ENCODE measurements around the gene NOS1AP. TPM values are rescaled to one million over a fixed set of nuclear protein-coding genes. Genes with fewer than 3 reads are reported as not detected.

NOS1AP gene
- total RNA-seq, 1 donor: under 0.01 TPM

DNA sequence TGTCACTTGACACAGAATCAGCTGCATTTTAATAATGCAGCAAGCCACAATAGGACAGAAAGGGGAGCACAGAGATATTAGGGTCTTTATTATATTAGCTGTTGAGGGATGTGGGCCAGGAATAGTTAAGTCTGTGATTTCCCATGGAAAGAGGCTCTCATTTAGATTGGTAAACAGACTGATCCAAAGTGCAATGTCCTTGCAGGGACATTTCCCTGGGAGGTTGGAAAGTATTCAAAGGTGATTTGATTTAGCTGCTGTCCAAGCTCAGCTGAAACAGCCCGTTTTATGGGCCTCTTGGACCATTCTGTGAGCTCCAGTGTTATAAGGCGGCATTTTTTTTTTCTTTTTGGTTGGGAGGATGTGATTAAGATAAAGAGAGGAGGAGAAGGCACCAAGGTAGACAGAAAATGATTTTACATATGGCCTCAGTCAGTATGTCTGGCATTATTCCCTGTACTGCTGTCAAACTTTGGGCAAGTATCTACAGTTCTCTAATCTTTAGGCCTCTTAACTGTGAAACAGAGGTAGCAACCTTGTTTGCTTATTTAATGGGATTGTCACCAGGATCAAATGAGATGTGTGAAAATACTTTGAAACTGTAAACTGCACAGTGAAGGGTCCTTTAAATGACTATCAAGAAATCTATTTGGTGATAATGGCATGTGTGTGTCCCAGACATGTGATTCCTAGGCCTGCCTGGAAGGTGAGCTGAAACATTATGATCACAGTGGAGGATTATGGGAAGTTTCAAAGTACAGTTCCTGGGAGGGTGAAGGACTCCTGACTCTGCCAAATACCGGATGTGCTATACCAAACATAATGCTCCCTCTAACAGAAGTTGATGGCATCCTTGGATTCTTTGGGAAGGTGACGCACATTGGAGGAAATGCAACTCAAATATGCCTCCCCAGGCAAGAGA, 62.2 kb downstream of the NOS1AP start:
- H3K4me1 ChIP-seq (ENCODE audit: insufficient read depth, low read length): no peaks in the 10 kb centered on the region

DNA sequence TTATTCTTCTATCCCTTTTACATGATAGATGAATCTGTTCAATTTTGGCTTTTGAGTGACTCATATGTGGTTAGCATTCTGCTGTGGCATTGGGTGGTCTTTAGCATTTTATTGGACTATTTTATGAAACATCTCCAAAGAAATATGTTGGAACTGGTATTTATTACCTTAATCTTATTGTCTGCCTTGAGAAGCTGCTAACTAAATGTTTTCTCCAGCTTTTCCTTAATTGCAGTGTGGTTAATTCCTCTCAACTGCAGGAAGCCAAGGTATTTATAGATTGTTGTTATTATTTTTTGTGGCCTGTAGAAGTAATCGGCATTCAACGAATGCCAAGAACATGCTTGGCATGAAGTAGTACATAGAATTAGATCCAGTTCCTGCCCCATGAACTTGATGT, 64.1 kb downstream of the NOS1AP start:
- H3K27me3 ChIP-seq (ENCODE audit: insufficient read depth, low read length): peaks cover 11% of the 10 kb centered on the region
- no peaks in the 10 kb centered on the region for H3K9me3 ChIP-seq (ENCODE audit: low read depth, low read length)
- no peak overlapping the region for H3K4me3 ChIP-seq (ENCODE audit: low read length)
- no peaks in the 10 kb centered on the region for H3K4me1 ChIP-seq (ENCODE audit: insufficient read depth, low read length)

More for the DNA sequence above, 62.2 kb downstream of the NOS1AP start:
- no peak overlapping the region for H3K4me3 ChIP-seq (ENCODE audit: low read length)
- no peaks in the 10 kb centered on the region for H3K9me3 ChIP-seq (ENCODE audit: low read depth, low read length)
- H3K27me3 ChIP-seq (ENCODE audit: insufficient read depth, low read length): peaks cover 11% of the 10 kb centered on the region

DNA sequence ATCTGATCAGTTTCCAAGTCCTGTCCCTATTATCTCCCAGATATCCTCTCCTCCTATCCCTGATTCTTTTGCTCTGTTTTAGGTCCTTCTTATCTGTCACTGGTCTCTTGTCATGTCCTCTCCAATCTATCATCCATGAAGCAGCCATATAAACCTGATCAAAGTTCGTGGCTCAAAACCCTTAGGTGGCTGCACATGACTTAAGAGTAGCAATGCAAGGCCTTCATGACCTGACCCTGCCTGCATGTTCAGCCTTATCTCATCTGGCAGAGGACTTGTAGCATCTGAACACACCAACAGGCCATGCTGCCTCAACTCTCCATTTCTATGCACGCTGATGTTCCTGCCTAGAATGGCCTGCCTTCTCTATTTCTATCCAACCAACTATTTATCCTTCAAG, 65.2 kb downstream of the NOS1AP start:
- Histone ChIP-seq H3K9me3 (ENCODE audit: low read depth, low read length) (no peaks in the 10 kb centered on the region), H3K4me3 (ENCODE audit: low read length) (no peak overlapping the region), H3K4me1 (ENCODE audit: insufficient read depth, low read length) (no peaks in the 10 kb centered on the region), H3K27me3 (ENCODE audit: insufficient read depth, low read length) (peaks cover 11% of the 10 kb centered on the region)

DNA sequence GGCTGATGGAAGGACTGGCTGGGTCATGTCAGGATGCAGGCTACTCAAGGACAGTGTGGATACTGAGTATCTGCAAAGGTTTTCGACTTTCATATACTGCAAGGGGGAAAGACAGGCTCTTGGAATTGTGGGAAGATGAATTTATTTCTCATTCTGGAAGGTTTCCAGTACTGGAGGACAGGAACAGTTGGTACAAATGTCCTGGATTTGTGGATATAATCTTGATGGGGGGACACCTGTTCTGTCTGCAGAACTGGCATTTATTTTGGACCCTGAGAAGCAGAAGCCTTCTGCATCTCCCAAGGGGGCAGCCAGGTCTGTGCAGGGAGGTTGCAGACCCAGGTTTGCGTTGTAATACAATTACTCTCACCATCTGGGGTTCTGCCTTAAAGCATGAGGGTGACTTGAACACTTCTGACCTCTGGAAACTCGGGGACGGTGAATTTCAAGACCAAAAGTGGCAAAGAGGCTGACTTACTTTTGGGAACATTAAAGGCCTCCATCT, 65.8 kb downstream of the NOS1AP start:
- Histone ChIP-seq H3K4me1 (ENCODE audit: insufficient read depth, low read length) (no peaks in the 10 kb centered on the region), H3K4me3 (ENCODE audit: low read length) (no peak overlapping the region), H3K9me3 (ENCODE audit: low read depth, low read length) (no peaks in the 10 kb centered on the region), H3K27me3 (ENCODE audit: insufficient read depth, low read length) (peaks cover 11% of the 10 kb centered on the region)

DNA sequence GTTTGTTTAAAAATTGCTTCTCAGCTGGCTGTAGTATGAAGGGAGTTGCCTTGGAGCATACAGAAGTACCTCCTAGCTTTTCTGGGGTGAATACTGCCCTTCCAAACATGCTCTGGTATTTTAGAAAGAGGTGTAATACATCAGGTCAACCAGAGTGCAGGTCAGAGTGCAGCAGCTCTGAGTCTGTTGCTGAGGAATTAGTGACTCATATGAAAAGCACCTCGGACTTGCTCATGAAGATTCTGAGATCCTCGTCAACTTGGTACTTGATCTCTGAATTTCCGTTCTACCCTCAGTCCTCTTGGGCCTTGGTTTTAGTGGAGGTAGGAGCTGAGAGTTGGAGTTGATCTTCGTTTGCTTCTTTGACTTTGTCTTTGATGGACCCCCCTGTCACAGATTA, 67.3 kb downstream of the NOS1AP start:
- Histone ChIP-seq H3K9me3 (ENCODE audit: low read depth, low read length) (no peaks in the 10 kb centered on the region), H3K27me3 (ENCODE audit: insufficient read depth, low read length) (peaks cover 10% of the 10 kb centered on the region), H3K4me1 (ENCODE audit: insufficient read depth, low read length) (no peaks in the 10 kb centered on the region), H3K4me3 (ENCODE audit: low read length) (no peak overlapping the region)

DNA sequence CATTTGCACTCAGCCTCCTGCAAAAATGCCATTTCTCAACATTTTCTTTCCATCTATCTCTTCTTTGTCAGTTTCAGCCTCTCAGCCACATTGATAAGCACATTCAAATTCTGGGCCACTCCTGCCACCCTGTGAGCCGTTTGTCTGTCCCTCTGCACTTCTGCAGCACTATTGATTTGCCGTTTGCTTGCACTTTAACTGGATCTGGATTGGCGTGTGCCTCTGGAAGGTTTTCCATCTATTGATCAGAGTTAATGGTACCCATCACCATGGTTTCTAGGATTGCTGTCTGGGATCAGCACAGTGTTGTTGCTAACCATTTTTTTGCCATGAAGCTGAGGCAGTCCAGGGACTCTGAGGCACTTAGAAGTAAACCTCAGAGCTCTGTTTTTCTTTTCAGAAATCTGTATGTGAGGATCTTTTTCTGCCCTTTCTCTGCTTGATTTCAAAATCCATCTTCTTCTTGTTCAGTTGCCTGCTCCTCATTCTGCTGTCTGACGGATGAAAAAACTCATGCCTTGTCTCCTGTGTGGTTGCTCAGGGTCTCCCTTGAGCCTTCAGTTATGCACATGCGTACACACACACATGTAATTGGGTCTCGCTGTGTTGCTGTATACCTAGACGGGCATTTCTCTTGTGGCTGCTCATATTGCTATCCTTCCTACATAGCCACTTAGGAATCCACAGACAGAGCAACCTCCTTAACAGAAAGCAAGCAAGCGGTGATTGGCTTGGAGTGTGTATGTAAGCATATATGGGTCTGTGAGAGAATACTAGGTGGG, 67.9 kb downstream of the NOS1AP start:
- Histone ChIP-seq H3K4me3 (ENCODE audit: low read length) (no peak overlapping the region), H3K4me1 (ENCODE audit: insufficient read depth, low read length) (no peaks in the 10 kb centered on the region), H3K27me3 (ENCODE audit: insufficient read depth, low read length) (peaks cover 4% of the 10 kb centered on the region), H3K9me3 (ENCODE audit: low read depth, low read length) (no peaks in the 10 kb centered on the region)

DNA sequence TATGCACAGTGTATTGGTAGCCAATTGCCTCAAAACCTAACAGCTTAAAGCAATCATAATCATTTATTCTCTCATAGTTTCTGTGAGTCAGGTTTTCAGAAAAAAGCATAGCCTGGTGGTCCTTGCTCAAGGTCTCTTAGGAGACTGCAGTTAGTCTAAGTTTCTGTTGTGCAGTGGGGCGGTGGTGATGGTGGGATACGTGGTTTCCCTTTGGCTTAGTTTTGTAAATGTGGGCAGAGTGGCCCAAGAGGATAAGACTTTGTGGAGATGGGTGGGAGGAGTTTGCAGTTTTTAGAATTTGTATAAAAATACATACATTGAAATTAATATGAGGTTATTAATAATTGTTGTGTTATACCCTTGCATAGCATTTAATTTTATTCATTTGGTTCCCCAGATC, 68.6 kb downstream of the NOS1AP start:
- Histone ChIP-seq H3K4me3 (ENCODE audit: low read length) (no peak overlapping the region), H3K4me1 (ENCODE audit: insufficient read depth, low read length) (no peaks in the 10 kb centered on the region), H3K9me3 (ENCODE audit: low read depth, low read length) (no peaks in the 10 kb centered on the region), H3K27me3 (ENCODE audit: insufficient read depth, low read length) (peaks cover 2% of the 10 kb centered on the region)

DNA sequence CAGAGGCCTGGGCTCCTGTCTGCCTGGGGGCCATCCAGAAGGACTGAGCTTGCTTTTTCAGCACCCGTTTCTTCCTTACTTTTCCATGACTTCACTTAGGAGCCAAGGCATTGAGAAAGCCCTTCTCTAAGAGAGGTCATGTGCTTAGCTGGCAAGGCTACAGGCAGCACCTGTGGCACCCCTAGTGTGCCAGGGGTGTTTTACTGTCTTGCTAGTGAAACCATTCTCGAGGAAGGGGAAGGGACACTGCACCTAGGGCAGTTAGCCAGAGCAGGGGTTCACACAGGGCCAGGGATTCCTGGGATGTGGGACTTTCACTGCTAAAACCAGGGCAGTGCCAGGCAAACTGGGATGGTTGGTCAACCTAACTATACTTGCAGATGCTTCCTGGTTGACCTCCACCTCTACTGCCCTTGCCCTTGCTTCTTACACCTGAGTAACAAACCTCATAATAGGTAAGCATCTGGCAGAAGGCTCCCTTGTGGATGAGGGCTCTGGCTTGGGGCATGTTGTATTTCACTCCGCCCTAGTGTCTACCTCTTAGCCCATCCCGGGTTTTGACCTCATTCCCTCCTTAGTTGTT, 69.2 kb downstream of the NOS1AP start:
- peaks cover 2% of the 10 kb centered on the region for H3K27me3 ChIP-seq (ENCODE audit: insufficient read depth, low read length)
- no peaks in the 10 kb centered on the region for H3K4me1 ChIP-seq (ENCODE audit: insufficient read depth, low read length)
- H3K9me3 ChIP-seq (ENCODE audit: low read depth, low read length): no peaks in the 10 kb centered on the region
- H3K4me3 ChIP-seq (ENCODE audit: low read length): no peak overlapping the region

DNA sequence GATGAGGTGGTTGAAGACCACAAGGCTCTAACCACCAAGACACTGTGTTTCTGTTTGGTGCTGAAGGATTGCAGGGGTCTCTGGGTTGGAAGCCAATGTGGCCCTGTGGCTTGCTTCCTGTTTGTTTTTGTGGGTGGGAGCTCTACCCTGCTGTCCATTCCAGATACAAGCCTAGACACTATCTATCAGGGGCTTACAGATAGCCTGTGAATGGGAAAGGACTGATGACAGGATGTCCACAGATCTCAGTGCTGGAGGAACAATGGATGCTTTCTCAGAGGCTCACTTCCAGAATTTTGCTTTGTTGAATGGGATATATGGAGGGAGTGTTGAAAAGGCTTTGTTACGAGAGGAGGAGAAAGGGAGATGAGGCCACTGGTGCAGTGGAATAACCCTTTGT, 69.7 kb downstream of the NOS1AP start:
- Histone ChIP-seq H3K9me3 (ENCODE audit: low read depth, low read length) (no peaks in the 10 kb centered on the region), H3K4me3 (ENCODE audit: low read length) (no peak overlapping the region), H3K27me3 (ENCODE audit: insufficient read depth, low read length) (peaks cover 2% of the 10 kb centered on the region), H3K4me1 (ENCODE audit: insufficient read depth, low read length) (no peaks in the 10 kb centered on the region)

DNA sequence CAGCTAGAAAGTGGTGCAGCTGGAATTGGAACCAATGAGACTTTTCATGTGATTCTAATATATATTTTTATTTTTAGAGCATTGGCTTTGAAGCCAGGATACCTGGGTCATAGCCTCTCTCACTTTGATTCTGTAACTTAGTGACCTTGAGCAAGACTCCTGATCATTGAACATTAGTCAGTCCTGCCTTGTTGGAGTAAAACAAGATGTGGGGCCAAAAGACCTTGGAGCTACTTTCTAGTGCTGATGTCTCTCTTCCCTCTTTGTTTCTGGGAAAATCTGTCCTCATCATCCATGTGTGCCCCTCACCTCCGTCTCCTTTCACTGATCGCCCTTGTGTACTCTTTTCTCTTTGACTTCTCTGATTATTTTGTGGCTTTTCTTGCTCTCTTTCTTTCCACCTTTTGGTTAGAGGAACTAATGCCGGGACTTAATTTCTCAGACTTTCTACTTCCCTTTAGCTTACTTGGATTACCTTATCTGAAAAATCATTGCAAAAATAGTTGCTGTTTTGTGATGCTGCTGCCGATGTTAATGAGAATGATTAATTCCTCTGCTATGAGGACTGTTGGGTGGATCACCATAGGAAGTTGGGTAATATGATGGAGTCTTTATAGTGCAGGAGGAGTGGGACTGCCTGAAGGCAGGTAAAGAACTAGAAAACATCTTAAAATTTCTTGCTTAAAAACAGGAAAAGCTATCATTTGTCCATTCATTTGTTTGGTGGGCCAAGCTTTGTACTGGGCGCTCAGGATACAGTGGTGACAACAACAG, 72.0 kb downstream of the NOS1AP start:
- no peak overlapping the region for H3K4me3 ChIP-seq (ENCODE audit: low read length)
- no peaks in the 10 kb centered on the region for H3K4me1 ChIP-seq (ENCODE audit: insufficient read depth, low read length)
- H3K27me3 ChIP-seq (ENCODE audit: insufficient read depth, low read length): peaks cover 2% of the 10 kb centered on the region
- H3K9me3 ChIP-seq (ENCODE audit: low read depth, low read length): no peaks in the 10 kb centered on the region

DNA sequence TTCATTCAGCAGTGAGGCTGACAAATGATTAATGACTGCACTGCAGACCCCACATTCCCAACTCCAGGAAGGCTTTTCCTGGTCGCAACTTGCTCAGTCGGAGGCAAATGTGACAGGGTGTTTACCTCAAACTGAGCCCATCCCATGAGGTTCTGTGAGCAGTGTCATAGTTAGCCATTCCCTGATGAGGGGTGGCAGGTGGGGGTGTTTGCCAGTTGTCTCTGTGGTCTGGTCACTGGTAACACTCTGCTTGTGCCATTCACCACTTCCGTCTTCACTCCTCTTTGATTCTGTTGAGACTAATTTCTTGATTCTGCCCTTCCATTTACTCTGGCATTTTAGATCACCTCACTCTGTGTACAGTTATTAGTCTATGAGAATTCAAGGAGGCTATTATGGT, 73.5 kb downstream of the NOS1AP start:
- peaks cover 2% of the 10 kb centered on the region for H3K27me3 ChIP-seq (ENCODE audit: insufficient read depth, low read length)
- no peak overlapping the region for H3K4me3 ChIP-seq (ENCODE audit: low read length)
- no peaks in the 10 kb centered on the region for H3K4me1 ChIP-seq (ENCODE audit: insufficient read depth, low read length)
- no peaks in the 10 kb centered on the region for H3K9me3 ChIP-seq (ENCODE audit: low read depth, low read length)

DNA sequence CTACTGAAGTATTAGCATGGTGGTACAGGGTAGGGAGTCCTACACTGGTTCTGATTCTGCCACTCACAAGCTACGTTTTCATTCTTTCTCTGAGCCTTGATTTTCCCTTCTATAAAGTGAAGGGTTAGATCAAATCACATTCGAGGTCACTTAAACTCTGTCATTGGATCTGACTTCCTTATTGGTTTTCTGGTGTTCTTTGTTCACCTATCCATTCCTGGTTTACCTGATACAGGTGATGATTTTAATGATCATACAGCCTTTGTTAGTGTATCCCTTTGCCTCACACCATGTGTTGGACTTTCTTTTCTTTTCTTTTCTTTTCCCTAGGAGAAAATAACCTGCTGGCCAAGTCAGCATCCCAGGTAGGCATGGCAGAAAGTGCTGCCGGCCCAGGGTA, 74.8 kb downstream of the NOS1AP start:
- no peaks in the 10 kb centered on the region for H3K4me1 ChIP-seq (ENCODE audit: insufficient read depth, low read length)
- H3K9me3 ChIP-seq (ENCODE audit: low read depth, low read length): no peaks in the 10 kb centered on the region
- peaks cover 2% of the 10 kb centered on the region for H3K27me3 ChIP-seq (ENCODE audit: insufficient read depth, low read length)
- H3K4me3 ChIP-seq (ENCODE audit: low read length): no peak overlapping the region

DNA sequence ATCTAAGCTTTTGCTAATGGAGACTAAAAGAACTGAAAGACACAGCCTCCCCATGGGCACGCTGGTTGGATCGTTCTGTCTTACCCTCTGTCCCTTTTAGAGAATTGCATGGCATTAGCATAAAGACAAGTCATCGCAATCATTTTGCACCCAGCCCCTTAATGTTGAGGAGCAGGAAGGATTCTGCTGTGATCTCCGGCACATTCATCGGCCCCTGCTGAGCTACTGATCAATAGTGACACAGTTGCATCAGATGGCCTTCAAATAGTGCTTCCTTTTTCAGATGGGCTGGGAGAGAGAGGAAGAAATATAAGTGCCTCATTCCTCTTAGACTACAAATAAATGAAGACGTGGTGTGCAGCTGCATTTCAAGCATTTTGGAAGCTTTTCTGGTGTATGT, 75.4 kb downstream of the NOS1AP start:
- Histone ChIP-seq H3K4me3 (ENCODE audit: low read length) (no peak overlapping the region), H3K4me1 (ENCODE audit: insufficient read depth, low read length) (no peaks in the 10 kb centered on the region), H3K27me3 (ENCODE audit: insufficient read depth, low read length) (peaks cover 2% of the 10 kb centered on the region), H3K9me3 (ENCODE audit: low read depth, low read length) (no peaks in the 10 kb centered on the region)

DNA sequence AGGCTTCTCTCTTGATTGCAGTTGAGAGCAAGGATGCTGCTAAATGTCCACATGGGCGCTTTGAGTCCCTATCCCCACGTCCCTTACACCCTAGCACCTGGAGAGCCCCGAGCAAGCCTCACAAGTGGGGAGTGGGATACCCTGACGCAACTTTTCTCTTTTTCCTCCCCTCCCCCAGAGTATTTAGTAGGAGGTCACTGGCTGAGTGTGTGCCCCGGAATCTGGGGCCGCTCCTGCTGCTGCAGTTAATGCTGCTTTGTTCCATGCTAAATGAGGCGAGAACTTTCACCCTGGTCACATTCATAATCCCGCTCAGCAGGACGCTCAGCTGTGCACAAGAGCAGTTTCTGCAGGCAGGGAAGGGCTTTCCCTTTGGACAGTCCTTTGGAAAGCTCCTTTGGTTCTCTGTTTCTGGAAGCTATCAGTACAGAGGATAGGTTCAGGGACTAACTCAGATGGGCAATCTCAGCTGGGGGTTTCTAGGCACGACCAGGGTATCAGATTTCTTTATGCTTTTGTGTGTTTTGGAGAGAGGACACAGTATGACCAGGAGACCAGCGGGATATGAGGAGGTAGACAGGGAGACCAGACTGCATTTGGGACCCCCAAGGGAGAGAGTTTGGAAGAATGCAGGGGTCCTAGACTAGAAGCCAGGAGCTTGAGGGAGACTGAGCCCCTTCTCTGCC, 75.9 kb downstream of the NOS1AP start:
- no peak overlapping the region for H3K4me3 ChIP-seq (ENCODE audit: low read length)
- H3K4me1 ChIP-seq (ENCODE audit: insufficient read depth, low read length): no peaks in the 10 kb centered on the region
- peaks cover 2% of the 10 kb centered on the region for H3K27me3 ChIP-seq (ENCODE audit: insufficient read depth, low read length)
- no peaks in the 10 kb centered on the region for H3K9me3 ChIP-seq (ENCODE audit: low read depth, low read length)

All from mononuclear cell (primary cell).